Stomach (tissue), 9 donors: ENCODE measurements around the gene DCXR. TPM values are rescaled to one million over a fixed set of nuclear protein-coding genes. Genes with fewer than 3 reads are reported as not detected.

Experiments used
- DNase-seq, 2 donors: peaks; one replicate each; pipeline versions ENCODE4 v3.0.0 to v3.0.0-alpha.2; 2013 to 2019
- H3K27ac ChIP-seq, 5 donors: fragments of 200-600 bp in 4 of 5; sonication (generic) in 4 of 5; one replicate each; pipeline ENCODE4 v1.5.1; 2013 to 2019; ENCODE audit warnings: mild to moderate bottlenecking in 1 of 5, moderate library complexity in 1 of 5
- H3K27me3 ChIP-seq, 3 donors: fragments of 200-600 bp; sonication (generic); one replicate each; pipeline ENCODE4 v1.5.1; 2017 to 2019; ENCODE audit warnings: mixed run types in 1 of 3
- H3K36me3 ChIP-seq, 4 donors: fragments of 200-600 bp; sonication (generic); 1 replicate in 3 of 4; 2 replicates in 1 of 4; pipeline ENCODE4 v1.5.1; 2016 to 2019
- H3K4me1 ChIP-seq, 4 donors: fragments of 200-600 bp; sonication (generic); one replicate each; pipeline ENCODE4 v1.5.1; 2016 to 2019
- H3K4me3 ChIP-seq, 4 donors: fragments of 200-600 bp; sonication (generic) in 3 of 4; one replicate each; pipeline ENCODE4 v1.5.1; 2016 to 2019; ENCODE audit warnings: mild to moderate bottlenecking in 1 of 4
- H3K9me3 ChIP-seq, 4 donors: fragments of 200-600 bp; sonication (generic); one replicate each; pipeline ENCODE4 v1.5.1; 2016 to 2019
- EP300 ChIP-seq: sonication (generic); formaldehyde crosslinking; IDR thresholded peaks from one replicate; pipeline ENCODE4 v1.6.1; 2017; ENCODE audit warnings: antibody characterized with exemption
- POLR2A ChIP-seq, 4 donors: fragments of 450-650 bp; IDR thresholded peaks; one replicate each; pipeline ENCODE4 v1.6.1; 2016; ENCODE audit warnings: antibody characterized with exemption in 4 of 4, control low read depth in 2 of 4, mild to moderate bottlenecking in 1 of 4, moderate library complexity in 1 of 4
- POLR2AphosphoS5 ChIP-seq, 3 donors: sonication (generic); formaldehyde crosslinking; IDR thresholded peaks; one replicate each; pipeline ENCODE4 v1.6.1; 2016; ENCODE audit warnings: antibody characterized with exemption in 3 of 3
- WGBS, 5 donors: extraction: QIAGEN DNeasy Blood & Tissue Kit in 3 of 5; methylation state at CpG; one replicate each; pipeline versions ENCODE4 v1.1.5 to v1.1.7; 2013 to 2018; 5-methylcytosine and 5-hydroxymethylcytosine counted together
- intact Hi-C: fragments of 100-400 bp; cut with DNase I; formaldehyde crosslinking; loops from one replicate; pipeline ENCODE4 v1.15.1; 2023; ENCODE audit warnings: low total_unique reads
- polyA plus RNA-seq, 3 donors: library from polyadenylated mRNA; stranded (reverse); fragments of 200-250 nt; gene quantifications; one replicate each; pipeline ENCODE4 v1.2.3, GENCODE V29; 2013
- total RNA-seq, 5 donors: library from RNA; depleted of rRNA; stranded (reverse); fragments of >200 nt; gene quantifications; one replicate each; pipeline versions ENCODE4 v1.1.0 to v1.2.3, GENCODE V29; 2014 to 2016
- TF ChIP-seq, protein P1 (sequence below), 7 experiments: fragments of 450-650 bp in 4 of 7; fragments of 200-600 bp in 3 of 7; sonication (generic) in 3 of 7; IDR thresholded peaks; one replicate each; pipeline ENCODE4 v1.5.1; 2016 to 2019; ENCODE audit warnings: antibody characterized with exemption in 7 of 7, control low read depth in 2 of 7, mild to moderate bottlenecking in 1 of 7
- donor health status: healthy with polysubstance abuse.
- donor health status: Bipolar disorder and iron deficiency.
- donor health status: healthy.

DCXR gene
- total and polyA plus RNA-seq, 8 donors, result 11.1 to 461 (median 231) TPM

GRCh38 chr17:82028246-82028645 lies 9.3 kb downstream of the DCXR start:
- Histone ChIP-seq H3K4me3 (no peak overlapping the region), H3K27ac (no peak overlapping the region), H3K27me3 (peaks cover 0 to 14% (median 8%) of the 10 kb centered on the region in 3 donors), H3K4me1 (peaks cover 27 to 48% (median 43%) of the 10 kb centered on the region in 4 donors), H3K9me3 (no peaks in the 10 kb centered on the region), H3K36me3 (peaks cover 0 to 21% (median 10%) of the 10 kb centered on the region in 4 donors)
- TF ChIP-seq, protein P1, sequence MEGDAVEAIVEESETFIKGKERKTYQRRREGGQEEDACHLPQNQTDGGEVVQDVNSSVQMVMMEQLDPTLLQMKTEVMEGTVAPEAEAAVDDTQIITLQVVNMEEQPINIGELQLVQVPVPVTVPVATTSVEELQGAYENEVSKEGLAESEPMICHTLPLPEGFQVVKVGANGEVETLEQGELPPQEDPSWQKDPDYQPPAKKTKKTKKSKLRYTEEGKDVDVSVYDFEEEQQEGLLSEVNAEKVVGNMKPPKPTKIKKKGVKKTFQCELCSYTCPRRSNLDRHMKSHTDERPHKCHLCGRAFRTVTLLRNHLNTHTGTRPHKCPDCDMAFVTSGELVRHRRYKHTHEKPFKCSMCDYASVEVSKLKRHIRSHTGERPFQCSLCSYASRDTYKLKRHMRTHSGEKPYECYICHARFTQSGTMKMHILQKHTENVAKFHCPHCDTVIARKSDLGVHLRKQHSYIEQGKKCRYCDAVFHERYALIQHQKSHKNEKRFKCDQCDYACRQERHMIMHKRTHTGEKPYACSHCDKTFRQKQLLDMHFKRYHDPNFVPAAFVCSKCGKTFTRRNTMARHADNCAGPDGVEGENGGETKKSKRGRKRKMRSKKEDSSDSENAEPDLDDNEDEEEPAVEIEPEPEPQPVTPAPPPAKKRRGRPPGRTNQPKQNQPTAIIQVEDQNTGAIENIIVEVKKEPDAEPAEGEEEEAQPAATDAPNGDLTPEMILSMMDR (IDR thresholded peaks at IDR 0.05), result no peak
- no peak for TF ChIP-seq EP300
- no peak for TF ChIP-seq POLR2AphosphoS5 (IDR thresholded peaks at IDR 0.05)
- TF ChIP-seq POLR2A (IDR thresholded peaks at IDR 0.05), result no peak
- 95 to 100% (median 97%) methylated on average over 8 to 13 of the region's 13 CpGs for WGBS, 5 donors
- intact Hi-C loops, result loop anchor here (2.0 kb wide), 1 partner anchor 127 kb away; no protein-coding TSS in a partner anchor
- DNase-seq, result no peak

DNA sequence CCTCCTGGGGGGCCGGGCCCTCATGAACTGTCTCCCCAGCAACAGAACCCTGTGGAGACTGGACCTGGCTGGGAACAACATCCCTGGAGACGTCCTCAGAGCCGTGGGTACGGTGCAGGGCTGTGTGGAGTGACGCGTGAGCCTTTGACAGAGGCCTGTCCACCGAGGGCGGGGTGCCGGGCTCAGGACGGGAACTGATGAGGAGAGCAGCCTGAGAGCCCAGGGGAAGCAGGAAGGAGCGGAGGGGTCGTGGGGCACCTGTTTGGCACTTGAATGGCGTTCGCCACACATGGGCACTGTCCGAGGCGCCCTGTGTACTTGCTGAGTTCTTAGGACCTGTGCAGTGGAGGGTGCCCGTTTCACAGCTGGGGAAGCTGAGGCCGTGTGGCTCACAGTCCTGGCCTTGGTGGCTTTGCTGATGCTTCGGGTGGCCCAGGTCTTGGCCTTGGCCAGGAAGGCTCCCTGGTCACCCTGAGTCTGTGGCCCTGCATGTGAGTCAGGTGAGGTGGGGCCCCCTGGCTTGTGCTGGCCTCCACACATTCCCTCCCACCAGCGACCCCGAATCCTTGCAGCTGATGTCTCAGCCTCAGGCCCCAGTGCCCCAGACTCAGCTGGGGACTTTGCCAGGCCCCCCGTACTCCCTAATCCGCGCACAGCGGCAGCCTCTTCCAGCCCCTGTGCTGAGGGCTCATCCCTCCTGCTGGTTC lies 11.9 kb downstream of the DCXR start:
- no peaks in the 10 kb centered on the region for H3K9me3 ChIP-seq
- H3K4me3 ChIP-seq, result no peak overlapping the region
- WGBS, 5 donors, result 91 to 97% (median 95%) methylated on average over 18 to 25 of the region's 25 CpGs
- intact Hi-C loops, result no loop called here
- DNase-seq, result no peak
- peaks cover 0 to 21% (median 10%) of the 10 kb centered on the region in 4 donors for H3K36me3 ChIP-seq
- TF ChIP-seq POLR2AphosphoS5 (IDR thresholded peaks at IDR 0.05) (no peak), POLR2A (IDR thresholded peaks at IDR 0.05) (no peak), EP300 (no peak)
- TF ChIP-seq, protein P1 (IDR thresholded peaks at IDR 0.05), result no peak
- H3K27me3 ChIP-seq, result no peaks in the 10 kb centered on the region
- H3K27ac ChIP-seq, result no peak overlapping the region
- H3K4me1 ChIP-seq, result peaks cover 32 to 50% (median 48%) of the 10 kb centered on the region in 4 donors

GRCh38 chr17:82024859-82025258 lies 12.6 kb downstream of the DCXR start:
- H3K36me3 ChIP-seq, result peaks cover 0 to 21% (median 10%) of the 10 kb centered on the region in 4 donors
- H3K27me3 ChIP-seq, result no peaks in the 10 kb centered on the region
- TF ChIP-seq POLR2AphosphoS5 (IDR thresholded peaks at IDR 0.05) (no peak), EP300 (no peak), POLR2A (IDR thresholded peaks at IDR 0.05) (no peak)
- TF ChIP-seq, protein P1 (IDR thresholded peaks at IDR 0.05), result no peak
- WGBS, 5 donors, result 92 to 96% (median 95%) methylated on average over 15 to 17 of the region's 17 CpGs
- no peak overlapping the region for H3K27ac ChIP-seq
- peak overlapping the region in 1 of 4 donors; percentile 98 for H3K4me3 ChIP-seq
- intact Hi-C loops, result no loop called here
- no peak for DNase-seq
- H3K9me3 ChIP-seq, result no peaks in the 10 kb centered on the region
- peaks cover 29 to 50% (median 48%) of the 10 kb centered on the region in 4 donors for H3K4me1 ChIP-seq

- H3K27ac ChIP-seq, result peak overlapping the region in 4 of 5 donors; percentile 56 to 86 (median 60)
- TF ChIP-seq POLR2AphosphoS5 (IDR thresholded peaks at IDR 0.05) (no peak), EP300 (no peak), POLR2A (IDR thresholded peaks at IDR 0.05) (no peak)
- TF ChIP-seq, protein P1 (IDR thresholded peaks at IDR 0.05), result no peak
- peaks cover 40 to 58% (median 57%) of the 10 kb centered on the region in 4 donors for H3K4me1 ChIP-seq
- no peaks in the 10 kb centered on the region for H3K27me3 ChIP-seq
- H3K36me3 ChIP-seq, result peaks cover 0 to 29% (median 15%) of the 10 kb centered on the region in 4 donors
- intact Hi-C loops, result no loop called here
- H3K4me3 ChIP-seq, result peak overlapping the region; percentile 64 to 98 (median 88)
- no peaks in the 10 kb centered on the region for H3K9me3 ChIP-seq
- DNase-seq, result no peak
- 2 to 7% (median 3%) methylated on average over 19 to 55 of the region's 55 CpGs for WGBS, 5 donors
Measured at GRCh38 chr17:82023447-82024241, 13.9 kb downstream of the DCXR start.
